ENCODE measurements around the gene GLI1. TPM values are rescaled to one million over a fixed set of nuclear protein-coding genes. Genes with fewer than 3 reads are reported as not detected.

GLI1 gene
- total and polyA plus RNA-seq, 2 of the 13 experiments (the other 11 are each of a cell fraction or from before 2014, with no cell fraction given) = 0.09 to 0.20 TPM

- no peak for TF ChIP-seq CHD4 (IDR thresholded peaks at IDR 0.05; ENCODE audit: borderline replicate concordance, low read length)
- peak; percentile 28; the same call in 1 of the 2 replicates for TF ChIP-seq ZNF225 (CRISPR knock-in tag; IDR thresholded peaks at IDR 0.05)
- no peak for TF ChIP-seq SNAPC2 (CRISPR knock-in tag; IDR thresholded peaks at IDR 0.05)
- no peak for TF ChIP-seq TFE3 (CRISPR knock-in tag; IDR thresholded peaks at IDR 0.05)
- TF ChIP-seq POLR2A (IDR thresholded peaks at IDR 0.05; ENCODE audit: insufficient read depth in 1 of 2, low read depth in 2 of 2, low read length in 2 of 2) = peak; percentile 45 to 55; a peak in 2 of 4 replicates
- TF ChIP-seq ISX (CRISPR knock-in tag; conservative IDR thresholded peaks at IDR 0.05) = no peak
- no peak; the same call in 1 of the 2 replicates for TF ChIP-seq SAFB2 (CRISPR knock-in tag; IDR thresholded peaks at IDR 0.05; ENCODE audit: borderline replicate concordance, low read depth)
- TF ChIP-seq ARNT2 (CRISPR knock-in tag; IDR thresholded peaks at IDR 0.05; ENCODE audit: low read depth) = no peak
- no peak for TF ChIP-seq ZNF639 (CRISPR knock-in tag; conservative IDR thresholded peaks at IDR 0.05)
- TF ChIP-seq HOXA9 (CRISPR knock-in tag; IDR thresholded peaks at IDR 0.05; ENCODE audit: borderline replicate concordance) = no peak
- TF ChIP-seq ZNF205 (CRISPR knock-in tag; IDR thresholded peaks at IDR 0.05) = no peak
- TF ChIP-seq ZNF674 (CRISPR knock-in tag; IDR thresholded peaks at IDR 0.05; ENCODE audit: low read depth) = no peak
- TF ChIP-seq ZNF331 (CRISPR knock-in tag; IDR thresholded peaks at IDR 0.05) = no peak
- no peak for TF ChIP-seq ZNF646 (CRISPR knock-in tag; IDR thresholded peaks at IDR 0.05)
- no peak for TF ChIP-seq PLSCR1 (CRISPR knock-in tag; IDR thresholded peaks at IDR 0.05; ENCODE audit: borderline replicate concordance)
- TF ChIP-seq ZNF781 (CRISPR knock-in tag; IDR thresholded peaks at IDR 0.05; ENCODE audit: borderline replicate concordance, not compliant biosample characterization) = no peak
- TF ChIP-seq NRL (CRISPR knock-in tag; IDR thresholded peaks at IDR 0.05; ENCODE audit: borderline replicate concordance) = peak; percentile 73; the same call in 1 of the 2 replicates
- TF ChIP-seq MLX (CRISPR knock-in tag; IDR thresholded peaks at IDR 0.05) = no peak
- TF ChIP-seq MAFF (IDR thresholded peaks at IDR 0.05; ENCODE audit: low read depth, low read length) = no peak
These were observed 24.9 kb upstream of the GLI1 start, which contains the start of gene INHBC (continued) for GRCh38 chr12:57434517-57435223.

Measured in HepG2 (cell line).